NCI-H1105 (cell line): Measurements from ENCODE around the gene ERMAP.
A peak's percentile ranks its signal among the peaks of the same experiment; 100 is the strongest.
"Not testable (repeated sequence)": the region's sequence is repeated elsewhere in the genome, so short reads cannot be mapped to it uniquely, and the experiment has no call there.

Source experiments
- DNase-seq: peaks from one replicate; lab custom pipeline; 2025; lab: John Stamatoyannopoulos, UW

Gene ERMAP

GRCh38 chr1:42807056-42807668 lies 9.8 kb upstream of the ERMAP start:
- DNase-seq, result no peak

DNA sequence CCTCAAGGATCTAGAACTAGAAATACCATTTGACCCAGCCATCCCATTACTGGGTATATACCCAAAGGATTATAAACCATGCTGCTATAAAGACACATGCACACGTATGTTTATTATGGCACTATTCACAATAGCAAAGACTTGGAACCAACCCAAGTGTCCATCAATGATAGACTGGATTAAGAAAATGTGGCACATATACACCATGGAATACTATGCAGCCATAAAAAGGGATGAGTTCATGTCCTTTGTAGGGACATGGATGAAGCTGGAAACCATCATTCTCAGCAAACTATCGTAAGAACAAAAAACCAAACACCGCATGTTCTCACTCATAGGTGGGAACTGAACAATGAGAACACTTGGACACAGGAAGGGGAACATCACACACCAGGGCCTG lies 2.1 kb upstream of the ERMAP start:
- not testable (repeated sequence) for DNase-seq

DNA sequence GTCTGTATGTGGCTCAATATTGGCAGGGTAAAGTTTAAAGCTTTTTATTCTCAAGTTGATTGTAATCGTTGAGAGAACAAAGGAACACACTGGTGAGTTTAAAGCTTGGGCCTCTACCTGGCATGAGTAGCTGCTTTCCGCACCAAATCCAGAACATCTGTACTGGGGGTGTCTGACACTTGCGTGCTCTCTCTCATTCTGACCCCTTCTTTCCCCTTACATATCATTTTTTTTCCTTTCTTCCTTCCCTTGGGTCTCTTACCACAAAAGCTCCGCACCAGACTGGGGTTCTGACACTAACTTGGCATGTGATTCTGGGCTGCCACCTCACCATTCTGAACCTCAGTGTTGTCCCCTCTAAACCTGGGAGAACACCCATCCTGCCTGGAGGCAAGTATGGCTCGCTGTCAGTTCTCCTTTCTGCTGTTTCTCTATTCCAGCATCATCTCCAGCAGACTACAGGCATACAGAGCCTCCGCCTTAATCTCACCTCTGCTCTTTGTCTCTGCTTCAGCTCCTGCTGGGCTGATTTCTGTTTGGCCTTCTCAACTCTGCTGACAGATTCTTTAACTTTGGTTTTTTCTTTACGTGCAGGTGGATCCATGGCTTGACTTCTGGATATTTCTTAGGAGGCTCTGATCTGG lies 859 bp upstream of the ERMAP start:
- DNase-seq, result peak; percentile 38

- no peak for DNase-seq
Measured at GRCh38 chr1:42817440-42817767, 482 bp downstream of the ERMAP start.

GRCh38 chr1:42817976-42818375 lies 1.1 kb downstream of the ERMAP start:
- DNase-seq, result no peak

DNA sequence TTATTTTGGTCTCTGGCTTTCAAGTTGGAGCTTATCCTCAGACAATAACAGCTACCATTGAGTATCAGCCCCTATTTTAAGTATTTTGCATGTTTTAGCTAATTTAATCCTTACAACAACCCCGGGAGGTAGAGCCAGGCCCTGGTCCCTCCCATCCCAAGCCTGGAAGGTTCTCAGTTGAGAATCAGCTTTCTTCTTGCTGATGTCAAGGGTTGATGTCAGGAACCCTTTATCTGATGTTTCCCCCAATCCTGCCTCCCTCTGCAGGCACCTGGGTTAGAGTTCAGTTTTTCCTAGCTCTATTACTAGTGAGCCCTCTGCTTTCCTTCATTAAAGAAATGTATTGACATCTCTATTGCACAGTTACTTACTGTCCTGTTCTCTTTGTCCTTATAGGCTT lies 3.9 kb downstream of the ERMAP start:
- no peak for DNase-seq

GRCh38 chr1:42821690-42822089 lies 4.8 kb downstream of the ERMAP start:
- DNase-seq, result no peak

GRCh38 chr1:42822800-42823392 lies 6.0 kb downstream of the ERMAP start:
- no peak for DNase-seq

GRCh38 chr1:42824481-42825035 lies 7.6 kb downstream of the ERMAP start:
- no peak for DNase-seq

DNA sequence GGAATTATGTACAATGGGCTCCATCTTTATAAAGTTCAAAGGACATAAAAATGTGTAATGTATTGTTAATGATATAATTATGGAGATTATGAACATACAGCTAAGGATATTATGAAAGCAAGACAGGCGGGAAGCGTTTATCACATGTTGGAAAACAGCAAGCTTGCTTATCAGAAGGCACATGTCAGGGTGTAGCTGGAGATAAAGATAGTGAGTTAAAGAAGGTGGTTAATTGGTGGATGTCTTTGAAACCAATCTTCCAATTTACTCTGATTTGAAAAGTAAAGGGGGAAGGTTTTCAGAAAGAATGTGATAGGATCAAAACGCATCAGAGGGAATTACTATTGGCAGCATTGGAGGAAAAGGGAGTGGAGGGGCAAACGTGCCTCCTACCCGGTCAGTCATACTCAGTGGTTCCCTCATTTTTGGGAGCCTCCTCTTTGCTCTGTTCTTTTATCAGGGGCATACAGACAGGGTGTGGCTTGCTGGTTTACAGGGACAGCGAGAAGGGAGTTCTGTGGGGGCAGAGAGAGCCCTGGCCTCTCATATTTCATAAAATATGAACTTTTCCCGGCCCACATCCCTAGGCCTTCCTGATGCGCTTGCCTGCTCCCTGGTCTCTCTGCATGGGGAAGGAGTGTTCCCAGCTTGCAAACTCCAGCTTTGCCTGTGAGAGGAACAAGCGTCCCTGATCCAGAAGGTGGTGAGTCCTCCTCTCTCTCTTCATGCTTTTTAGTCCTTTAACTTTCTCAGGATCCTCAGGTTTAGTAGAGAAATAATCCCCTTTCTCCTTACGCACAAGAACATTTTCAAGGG lies 8.3 kb downstream of the ERMAP start:
- DNase-seq, result no peak

GRCh38 chr1:42830631-42831030 lies 13.7 kb downstream of the ERMAP start:
- DNase-seq, result no peak

DNA sequence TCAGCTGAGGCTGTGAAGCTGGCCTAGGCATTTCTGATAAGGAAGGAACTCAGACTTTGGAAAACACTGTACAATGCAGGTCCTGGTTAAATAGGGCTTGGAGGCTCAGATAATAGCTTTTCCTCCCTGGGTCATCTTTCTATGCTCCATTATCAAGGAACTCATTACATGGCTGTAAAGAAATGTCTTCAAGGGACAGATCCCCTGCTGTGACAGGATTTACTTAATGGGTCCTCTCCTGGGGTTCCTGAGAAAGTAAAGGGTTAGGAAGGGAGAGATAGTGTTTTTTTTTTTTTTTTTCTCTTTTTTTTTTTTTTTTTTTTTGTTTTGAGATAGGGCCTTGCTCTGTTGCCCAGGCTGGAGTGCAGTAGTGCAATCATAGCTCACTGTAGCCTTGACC lies 14.4 kb downstream of the ERMAP start:
- DNase-seq, result no peak

GRCh38 chr1:42832641-42833240 lies 15.8 kb downstream of the ERMAP start:
- no peak for DNase-seq

GRCh38 chr1:42833981-42834380 lies 17.1 kb downstream of the ERMAP start:
- no peak for DNase-seq

DNA sequence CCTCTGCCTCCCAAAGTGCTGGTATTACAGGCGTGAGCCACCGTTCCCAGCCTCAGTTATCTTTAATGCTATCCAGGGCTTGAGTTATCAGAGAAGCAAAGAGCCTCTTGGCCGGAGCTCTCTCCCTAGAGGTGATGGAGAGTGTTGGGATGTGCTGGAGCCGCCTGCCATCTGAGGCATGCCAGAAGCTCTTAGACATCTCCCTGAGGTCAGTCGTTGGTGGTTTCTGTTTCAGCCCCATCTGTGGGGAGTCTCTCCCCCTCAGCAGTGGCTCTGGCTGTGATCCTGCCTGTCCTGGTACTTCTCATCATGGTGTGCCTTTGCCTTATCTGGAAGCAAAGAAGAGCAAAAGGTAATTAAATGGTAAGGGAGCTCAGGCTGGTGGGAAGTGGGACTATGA lies 17.9 kb downstream of the ERMAP start:
- DNase-seq, result no peak

GRCh38 chr1:42835422-42835821 lies 18.5 kb downstream of the ERMAP start:
- DNase-seq, result no peak

DNA sequence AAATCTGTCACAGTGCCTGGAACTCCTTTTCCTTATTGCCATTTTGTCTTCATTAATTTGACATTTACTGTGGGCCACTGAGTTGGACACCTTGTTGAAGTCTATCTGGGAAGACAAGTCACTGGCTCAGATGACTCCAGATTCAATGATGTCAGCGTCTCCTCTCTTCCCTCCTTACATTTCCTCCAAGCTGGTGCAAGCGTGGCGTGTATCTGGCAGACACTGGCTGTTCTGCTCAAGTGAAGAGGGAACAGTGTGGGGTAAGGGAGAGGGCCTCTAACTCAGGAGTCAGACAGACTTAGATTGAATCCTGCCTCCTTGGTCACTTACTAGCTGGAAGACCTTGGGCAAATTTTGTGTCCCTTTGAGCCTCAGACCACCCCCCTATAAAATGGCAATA lies 20.8 kb downstream of the ERMAP start:
- no peak for DNase-seq

- DNase-seq, result no peak
Measured at GRCh38 chr1:42838482-42839190, 21.7 kb downstream of the ERMAP start.

DNA sequence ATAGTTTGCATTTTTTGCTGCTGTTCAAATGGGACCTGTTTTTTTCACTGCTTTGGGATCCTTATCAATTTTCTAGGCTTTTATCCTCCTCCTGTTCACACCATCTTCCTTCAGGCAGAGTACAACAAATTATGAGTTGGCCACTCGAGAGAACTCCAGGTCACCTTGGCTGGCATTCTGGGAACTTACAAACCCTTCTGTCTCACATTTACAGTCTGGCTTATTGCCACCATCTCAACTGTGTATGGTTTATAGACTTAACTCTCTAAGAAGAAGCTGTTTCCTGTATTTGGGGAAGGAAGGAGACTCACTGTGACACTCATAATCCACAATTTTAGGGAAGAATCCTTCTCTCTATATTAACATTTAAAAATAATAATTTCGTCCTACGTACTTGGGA lies 24.1 kb downstream of the ERMAP start:
- no peak for DNase-seq

DNA sequence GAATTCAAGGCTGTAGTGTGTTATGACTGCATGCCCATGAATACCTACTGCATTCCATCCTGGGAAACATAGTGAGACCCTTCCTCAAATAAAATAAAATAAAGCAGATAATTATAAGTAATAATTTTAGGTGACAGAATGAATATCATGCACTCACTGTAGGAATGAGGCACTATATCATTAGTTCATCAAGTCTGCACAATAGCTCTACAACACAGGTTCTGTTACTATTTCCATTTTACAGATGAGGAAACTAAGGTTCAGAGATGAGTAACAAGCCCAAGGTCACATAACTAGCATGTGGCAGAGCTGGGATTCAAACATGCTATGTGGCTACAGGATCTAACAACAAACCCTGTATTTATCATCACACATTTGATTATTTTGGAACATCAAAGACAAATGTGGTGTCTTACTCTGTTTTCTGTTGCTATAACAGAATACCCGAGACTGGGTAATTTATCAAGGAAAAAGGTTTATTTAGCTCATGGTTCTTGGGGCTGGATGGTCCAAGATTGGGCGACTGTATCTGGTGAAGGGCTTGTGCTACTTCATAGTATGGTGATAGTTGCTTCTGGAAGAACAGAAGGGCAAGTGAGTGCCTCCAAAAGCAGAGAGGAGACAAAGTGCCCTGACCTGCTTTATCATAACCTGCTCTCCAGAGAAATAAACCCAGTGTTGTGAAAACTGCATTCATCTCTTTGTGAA lies 24.7 kb downstream of the ERMAP start:
- DNase-seq, result no peak

- DNase-seq, result no peak
Measured at GRCh38 chr1:42844592-42845140, 27.7 kb downstream of the ERMAP start.
